GM12878 (cell line): ENCODE data around the gene TXNDC5. TPM values are rescaled to one million over a fixed set of nuclear protein-coding genes. Genes with fewer than 3 reads are reported as not detected.
"Not testable (repeated sequence)": the region's sequence is repeated elsewhere in the genome, so short reads cannot be mapped to it uniquely, and the experiment has no call there.

Source experiments
- ATAC-seq: fragments of 200-7000 bp; cut with Tn5 transposase; 3 replicates; pipeline ENCODE4 v1.9.1; 2020; ENCODE audit warnings: mild to moderate bottlenecking, moderate library complexity
- BruUV-seq: library from RNA; stranded (reverse); fragments of 400-500 nt; replicated peaks from 2 replicates; lab custom pipeline; 2021; lab: Mats Ljungman, UMichigan
- CTCF ChIA-PET: fragments of 300-600 bp; sonication (Branson Sonifier 250); formaldehyde crosslinking; extraction: SDS; loops from one replicate; lab custom pipeline; 2021; ENCODE audit warnings: inconsistent platforms; lab: Yijun Ruan, JAX
- POLR2A ChIA-PET: fragments of 350-600 bp; formaldehyde crosslinking; extraction: SDS; loops from one replicate; lab custom pipeline; 2021; ENCODE audit warnings: inconsistent platforms; lab: Charles Lee
- RAD21 ChIA-PET: fragments of 300-600 bp; sonication (Branson Sonifier 250); formaldehyde crosslinking; loops from one replicate; lab custom pipeline; 2023; ENCODE audit warnings: antibody characterized with exemption; ENCODE audit not compliant: unreplicated experiment; lab: Charles Lee
- SMC1A ChIA-PET: fragments of 300-600 bp; sonication (Branson Sonifier 250); formaldehyde crosslinking; loops from one replicate; lab custom pipeline; 2023; ENCODE audit not compliant: unreplicated experiment, uncharacterized antibody; lab: Charles Lee
- DNase-seq: peaks from one replicate; pipeline ENCODE4 v3.0.0-alpha.2; 2011; ENCODE audit warnings: low read depth, low spot score
- FAIRE-seq: peaks from 3 replicates; lab custom pipeline; 2011; peaks lifted over from hg19 to GRCh38; lab: Jason Lieb, UNC
- H2AFZ ChIP-seq: 2 replicates; pipeline ENCODE4 v1.6.0; 2011; ENCODE audit warnings: low read depth, low read length, control low read depth; ENCODE audit not compliant: control insufficient read depth
- H3K27ac ChIP-seq: 2 replicates; pipeline ENCODE4 v1.5.1; 2011; ENCODE audit warnings: control low read depth; ENCODE audit not compliant: control insufficient read depth, insufficient read depth
- H3K27me3 ChIP-seq, 2 experiments: replicated peaks in 1 of 2; 2 replicates each; pipeline versions ENCODE4 v1.6.0 to v1.6.1; 2011; ENCODE audit warnings: low read length in 1 of 2; ENCODE audit not compliant: control insufficient read depth in 2 of 2, insufficient read depth in 2 of 2
- H3K36me3 ChIP-seq, 2 experiments: 2 replicates each; pipeline ENCODE4 v1.5.1; 2011; ENCODE audit warnings: low read length in 1 of 2; ENCODE audit not compliant: control insufficient read depth in 2 of 2, insufficient read depth in 2 of 2
- H3K4me1 ChIP-seq: 2 replicates; pipeline ENCODE4 v1.6.1; 2011; ENCODE audit warnings: mild to moderate bottlenecking, low read length, moderate library complexity, mixed read lengths; ENCODE audit not compliant: control insufficient read depth, insufficient read depth
- H3K4me2 ChIP-seq: 2 replicates; pipeline ENCODE4 v1.6.0; 2011; ENCODE audit warnings: control low read depth; ENCODE audit not compliant: control insufficient read depth, insufficient read depth
- H3K4me3 ChIP-seq: fragments of 200-600 bp; sonication (generic); 2 replicates; pipeline ENCODE4 v1.5.1; 2016
- H3K79me2 ChIP-seq: 2 replicates; pipeline ENCODE4 v1.6.0; 2011; ENCODE audit warnings: low read length; ENCODE audit not compliant: control insufficient read depth, insufficient read depth
- H3K9ac ChIP-seq: 2 replicates; pipeline ENCODE4 v1.8.0; 2011; ENCODE audit warnings: low read length, control low read depth, mixed read lengths; ENCODE audit not compliant: control insufficient read depth, insufficient read depth
- H3K9me3 ChIP-seq: replicated peaks from 3 replicates; pipeline ENCODE4 v1.5.1; 2011; ENCODE audit warnings: mild to moderate bottlenecking, low read length; ENCODE audit not compliant: control insufficient read depth, insufficient read depth
- H4K20me1 ChIP-seq: 2 replicates; pipeline ENCODE4 v1.6.0; 2011; ENCODE audit not compliant: control insufficient read depth, insufficient read depth
- POLR2AphosphoS5 ChIP-seq: IDR thresholded peaks from 2 replicates; pipeline ENCODE4 v1.6.1; 2011; ENCODE audit warnings: mild to moderate bottlenecking, low read length, inconsistent platforms
- YBX1 ChIP-seq: fragments of 450-650 bp; IDR thresholded peaks from 2 replicates; pipeline ENCODE4 v1.6.1; 2016; ENCODE audit warnings: antibody characterized with exemption
- WGBS: methylation state at CpG from one replicate; pipeline ENCODE4 v1.1.6; 2016; ENCODE audit warnings: low lambda C conversion rate; ENCODE audit not compliant: insufficient replicate concordance, insufficient coverage; ENCODE audit errors: missing lambda C conversion rate; 5-methylcytosine and 5-hydroxymethylcytosine counted together
- in situ Hi-C: fragments of 300-500 bp; cut with MboI; formaldehyde crosslinking; loops from 9 replicates; pipeline ENCODE4 v1.14.3; 2018; ENCODE audit warnings: mixed read lengths
- intact Hi-C: fragments of 100-400 bp; cut with micrococcal nuclease; formaldehyde crosslinking; loops from one replicate; pipeline ENCODE4 v1.14.2; 2022; ENCODE audit not compliant: unreplicated experiment
- polyA plus RNA-seq, 11 experiments: library from polyadenylated mRNA; depleted of rRNA in 4 of 11; unstranded in 6 of 11; stranded (reverse) in 5 of 11; fragments of >200 nt; fragmentation: Nextera tagmentation in 4 of 11; fragmentation: Illumina TruSeq in 1 of 11; extraction: Ambion mirVana in 4 of 11; extraction: Trizol in 1 of 11; gene quantifications; 1 replicate in 1 of 11; 2 replicates in 10 of 11; pipeline versions ENCODE4 v1.2.1 to v1.2.3, GENCODE V29; 2011 to 2016; ENCODE audit warnings: inconsistent platforms in 2 of 11, missing spikeins in 2 of 11, low read depth in 1 of 11
- total RNA-seq, 4 experiments: library from RNA; depleted of rRNA in 3 of 4; stranded (reverse); fragments of >200 nt in 3 of 4; fragmentation: Illumina TruSeq in 1 of 4; extraction: Trizol in 1 of 4; gene quantifications; 2 replicates each; pipeline versions ENCODE4 v1.2.1 to v1.2.3, GENCODE V29; 2013 to 2021

Gene TXNDC5
- total and polyA plus RNA-seq, 10 of the 15 experiments (the other 5 are each of a cell fraction or from before 2014, with no cell fraction given): 7.2 to 181 (median 132) TPM

- H2AFZ ChIP-seq, H3K4me2 ChIP-seq, H3K27me3 ChIP-seq, in situ Hi-C loops, H4K20me1 ChIP-seq, H3K27ac ChIP-seq, H3K79me2 ChIP-seq, FAIRE-seq, BruUV-seq, POLR2A ChIA-PET, DNase-seq, ATAC-seq, H3K9me3 ChIP-seq, H3K4me3 ChIP-seq, H3K9ac ChIP-seq: not testable (repeated sequence)
- ChIA-PET RAD21 (interaction anchor here (2.0 kb wide), 1 partner anchor 95 kb away, joined by 7 read pairs; no protein-coding TSS in a partner anchor), SMC1A (interaction anchor here (0.8 to 3.3 kb wide), 4 partner anchors 94 to 160 kb away, joined by 3 to 20 read pairs (median 8); no protein-coding TSS in a partner anchor), CTCF (interaction anchor here (1.2 to 1.4 kb wide), 2 partner anchors 94 to 160 kb away, joined by 4 to 13 read pairs; no protein-coding TSS in a partner anchor)
- 72% methylated on average over 8 of the region's 8 CpGs for WGBS
- intact Hi-C loops: loop anchor here (5.0 kb wide), 2 partner anchors 164 to 176 kb away; partner anchors contain the start of gene BLOC1S5
- 0 out of 2 replicates have a peak, but pooled peaks have one; percentile 9 for TF ChIP-seq POLR2AphosphoS5
- H3K4me1 ChIP-seq: peaks cover 21% of the 10 kb centered on the region
- peaks cover 26 to 65% of the 10 kb centered on the region in 2 experiments for H3K36me3 ChIP-seq
These were observed 12.4 kb downstream of the TXNDC5 start for GRCh38 chr6:7898193-7898586.

GRCh38 chr6:7897461-7898192 lies 13.0 kb downstream of the TXNDC5 start:
- in situ Hi-C loops: no loop called here
- H3K9ac ChIP-seq: no peak overlapping the region
- peaks cover 6% of the 10 kb centered on the region for H4K20me1 ChIP-seq
- H3K4me3 ChIP-seq: no peak overlapping the region
- intact Hi-C loops: loop anchor here (5.0 kb wide), 2 partner anchors 165 to 175 kb away; partner anchors contain the start of gene BLOC1S5
- TF ChIP-seq YBX1: no peak
- 66% methylated on average over 9 of the region's 9 CpGs for whole genome bisulfite sequencing
- peaks cover 21% of the 10 kb centered on the region for H3K4me1 ChIP-seq
- ChIA-PET SMC1A (interaction anchor here (0.8 to 3.3 kb wide), 4 partner anchors 95 to 161 kb away, joined by 3 to 20 read pairs (median 8); no protein-coding TSS in a partner anchor), RAD21 (interaction anchor here (2.0 kb wide), 1 partner anchor 95 kb away, joined by 7 read pairs; no protein-coding TSS in a partner anchor), CTCF (interaction anchor here (1.2 to 1.4 kb wide), 3 partner anchors 95 to 161 kb away, joined by 4 to 13 read pairs (median 4); no protein-coding TSS in a partner anchor), POLR2A (no interaction called here)
- no peak overlapping the region for H2AFZ ChIP-seq
- ATAC-seq (peak; percentile 16; the same call in 1 of the 3 replicates), FAIRE-seq (peak; percentile 41), DNase-seq (no peak)
- H3K9me3 ChIP-seq: no peaks in the 10 kb centered on the region
- no peaks in the 10 kb centered on the region for H3K27me3 ChIP-seq
- H3K4me2 ChIP-seq: no peak overlapping the region
- H3K79me2 ChIP-seq: peaks cover 2% of the 10 kb centered on the region; the same call in 1 of the 2 replicates
- H3K36me3 ChIP-seq: peaks cover 24 to 68% of the 10 kb centered on the region in 2 experiments
- BruUV-seq: no TSS peak
- H3K27ac ChIP-seq: no peak overlapping the region
